ENCODE data around the gene PRSS21.

Gene PRSS21

GRCh38 chr16:2808181-2808580, 8.9 kb upstream of the PRSS21 start:
- no peak for DNase-seq

GRCh38 chr16:2809149-2809760, 7.8 kb upstream of the PRSS21 start:
- no peak for DNase-seq

- no peak for DNase-seq
Measured at GRCh38 chr16:2810651-2811050, 6.4 kb upstream of the PRSS21 start.

- DNase-seq: no peak
Measured at GRCh38 chr16:2811703-2812471, 5.2 kb upstream of the PRSS21 start.

- DNase-seq: no peak
Measured at GRCh38 chr16:2813771-2814221, 3.2 kb upstream of the PRSS21 start.

- no peak for DNase-seq
Measured at GRCh38 chr16:2814551-2815298, 2.3 kb upstream of the PRSS21 start.

- no peak for DNase-seq
Measured at GRCh38 chr16:2815299-2815771, 1.7 kb upstream of the PRSS21 start.

GRCh38 chr16:2817340-2818271, 569 bp downstream of the PRSS21 start:
- DNase-seq: no peak

- DNase-seq: no peak
Measured at GRCh38 chr16:2818272-2818876, 1.3 kb downstream of the PRSS21 start.

GRCh38 chr16:2819179-2819938, 2.3 kb downstream of the PRSS21 start:
- DNase-seq: no peak

- no peak for DNase-seq
Measured at GRCh38 chr16:2819939-2820835, 3.1 kb downstream of the PRSS21 start.

- no peak for DNase-seq
Measured at GRCh38 chr16:2820836-2821486, 3.9 kb downstream of the PRSS21 start.

GRCh38 chr16:2821487-2822157, 4.6 kb downstream of the PRSS21 start:
- DNase-seq: no peak

GRCh38 chr16:2822158-2822495, 5.1 kb downstream of the PRSS21 start:
- DNase-seq: no peak

- DNase-seq: no peak
Measured at GRCh38 chr16:2822496-2822895, 5.5 kb downstream of the PRSS21 start.

GRCh38 chr16:2824626-2825025, 7.6 kb downstream of the PRSS21 start:
- no peak for DNase-seq

- DNase-seq: no peak
Measured at GRCh38 chr16:2825049-2825742, 8.2 kb downstream of the PRSS21 start.

GRCh38 chr16:2825906-2826305, 8.9 kb downstream of the PRSS21 start:
- DNase-seq: no peak

Data from NCI-H1436 treated with DMSO at 0.1 percent for 48 hours (cell line).